Stomach (tissue), 4 donors: Measurements from ENCODE around the gene NPHP4.

ENCODE experiments used
- CTCF ChIP-seq, 7 experiments: fragments of 450-650 bp in 4 of 7; fragments of 200-600 bp in 3 of 7; sonication (generic) in 3 of 7; IDR thresholded peaks; one replicate each; pipeline ENCODE4 v1.5.1; 2016 to 2019; ENCODE audit warnings: antibody characterized with exemption in 7 of 7, control low read depth in 2 of 7, mild to moderate bottlenecking in 1 of 7
- EP300 ChIP-seq: sonication (generic); formaldehyde crosslinking; IDR thresholded peaks from one replicate; pipeline ENCODE4 v1.6.1; 2017; ENCODE audit warnings: antibody characterized with exemption
- POLR2A ChIP-seq, 4 donors: fragments of 450-650 bp; IDR thresholded peaks; one replicate each; pipeline ENCODE4 v1.6.1; 2016; ENCODE audit warnings: antibody characterized with exemption in 4 of 4, control low read depth in 2 of 4, mild to moderate bottlenecking in 1 of 4, moderate library complexity in 1 of 4

- TF ChIP-seq POLR2A (IDR thresholded peaks at IDR 0.05) (no peak), CTCF (IDR thresholded peaks at IDR 0.05) (no peak), EP300 (no peak)
Observed at GRCh38 chr1:5890346-5891106, 101.7 kb downstream of the NPHP4 start.
